GM19328 (cell line): ENCODE results near the gene LYL1.

Source experiments
- ATAC-seq: cut with Tn5 transposase; IDR thresholded peaks from one replicate; pipeline ENCODE4 v1.9.1; 2021; ENCODE audit warnings: mild to moderate bottlenecking, moderate library complexity; ENCODE audit not compliant: unreplicated experiment

The LYL1 gene

DNA sequence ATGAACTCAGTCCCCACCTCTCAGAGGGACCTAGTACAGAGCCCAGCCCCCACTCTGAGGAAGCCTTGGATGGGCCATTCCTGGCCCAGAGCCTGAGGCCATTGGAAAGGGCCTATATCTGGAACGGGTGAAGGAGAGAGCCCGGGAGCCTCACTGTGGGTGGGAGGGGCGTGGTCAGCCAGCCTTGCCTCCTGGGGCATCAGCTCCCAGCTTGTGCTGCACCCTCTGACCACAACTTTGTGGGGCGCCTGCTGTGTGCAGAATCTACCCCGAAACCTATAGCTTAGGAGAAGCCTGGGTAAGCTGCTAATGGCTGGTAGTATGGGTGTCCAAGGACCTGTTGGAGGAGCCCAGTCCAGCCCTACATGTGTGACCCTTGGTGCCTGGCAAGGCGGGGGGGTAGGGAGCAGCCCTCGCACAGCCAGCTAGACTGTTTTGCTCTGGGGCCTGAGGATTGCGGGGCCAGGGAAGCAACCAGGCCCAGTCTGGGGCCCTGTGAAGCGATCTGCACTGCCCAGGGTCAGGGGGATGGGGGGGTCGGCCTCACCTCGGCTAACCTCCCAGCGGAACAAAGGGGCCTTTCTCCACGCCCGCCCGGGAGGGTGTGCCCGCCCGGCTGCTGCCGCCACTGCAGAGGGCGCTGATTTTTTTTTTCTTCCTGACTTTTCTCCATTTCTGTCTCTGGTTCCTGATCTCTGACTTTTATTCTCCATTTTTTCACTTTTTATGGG, 42.3 kb downstream of the LYL1 start:
- no peak for ATAC-seq

DNA sequence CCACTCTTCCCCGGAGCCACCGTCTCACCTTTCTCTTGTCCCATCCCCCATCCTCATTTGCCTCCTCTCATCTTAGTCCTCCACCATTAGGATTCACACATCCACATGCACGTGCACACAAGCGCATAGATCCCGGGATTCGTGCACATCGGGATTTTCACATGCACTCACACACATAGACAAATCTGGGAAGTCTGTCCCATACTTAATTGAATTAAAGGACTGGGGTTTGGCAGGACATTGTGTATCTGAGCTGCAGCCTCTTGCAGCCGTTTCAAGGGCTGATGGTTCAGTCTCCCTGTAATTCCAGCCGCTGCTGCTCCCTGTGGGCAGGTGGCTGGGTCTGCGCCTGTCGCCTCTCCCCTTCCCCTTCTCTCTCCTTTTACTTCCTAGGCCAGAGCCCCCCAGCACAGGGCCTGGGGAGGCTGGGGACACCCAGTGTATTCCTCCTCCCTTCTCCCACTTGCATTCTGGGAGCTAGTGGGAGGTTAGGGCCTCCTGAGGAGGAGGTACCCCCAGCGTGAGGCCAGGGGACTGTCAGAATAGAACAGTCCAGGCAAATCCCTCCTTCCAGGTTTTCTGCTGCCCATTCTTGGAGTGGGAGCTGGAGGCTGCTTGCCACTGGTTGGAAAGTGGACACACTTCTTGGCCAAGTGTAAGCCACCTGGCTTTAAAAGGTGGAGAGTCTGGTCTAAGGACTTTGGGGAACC, 43.6 kb downstream of the LYL1 start:
- ATAC-seq, result no peak

DNA sequence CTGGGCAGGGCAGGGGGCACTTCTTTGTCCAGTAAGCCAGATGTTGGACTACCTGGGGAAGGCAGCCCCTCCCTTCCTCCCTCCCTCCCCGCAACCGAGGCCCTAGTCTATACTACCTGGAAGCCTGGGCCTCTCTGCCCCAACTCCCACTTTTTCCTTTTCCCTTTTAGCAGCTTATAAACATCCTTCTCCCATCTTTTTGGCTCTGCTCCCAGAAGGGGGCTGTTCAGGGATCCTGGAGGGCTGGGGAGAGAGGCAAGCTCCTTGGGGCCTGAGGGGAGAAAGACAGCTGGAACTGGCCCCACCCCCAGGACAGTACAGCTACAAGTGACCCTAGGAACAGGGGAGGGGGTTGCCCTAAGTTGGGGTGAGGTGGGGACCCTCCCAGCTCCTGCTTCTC, 44.9 kb downstream of the LYL1 start:
- ATAC-seq, result no peak

DNA sequence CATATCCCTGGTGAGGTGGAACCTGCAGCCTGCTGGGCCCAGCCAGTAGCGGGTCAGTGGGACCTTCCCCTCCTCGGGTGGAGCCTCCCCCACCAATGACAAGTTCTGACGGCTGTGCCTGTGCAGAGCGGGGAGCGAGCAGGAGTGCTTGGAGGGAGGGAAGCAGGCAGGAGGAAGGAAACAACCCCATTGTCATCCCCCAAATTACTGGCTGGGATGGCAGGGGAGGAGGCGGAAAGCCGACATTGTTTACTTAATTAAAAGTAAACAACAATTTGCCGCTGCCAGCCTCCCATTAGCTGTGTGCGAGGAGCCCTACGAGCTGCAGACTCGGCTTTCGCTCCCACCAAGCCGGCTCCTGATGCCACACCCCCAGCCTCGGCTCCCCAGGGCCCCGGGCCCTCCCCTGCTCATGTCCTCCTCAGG, 45.5 kb downstream of the LYL1 start:
- ATAC-seq, result no peak

DNA sequence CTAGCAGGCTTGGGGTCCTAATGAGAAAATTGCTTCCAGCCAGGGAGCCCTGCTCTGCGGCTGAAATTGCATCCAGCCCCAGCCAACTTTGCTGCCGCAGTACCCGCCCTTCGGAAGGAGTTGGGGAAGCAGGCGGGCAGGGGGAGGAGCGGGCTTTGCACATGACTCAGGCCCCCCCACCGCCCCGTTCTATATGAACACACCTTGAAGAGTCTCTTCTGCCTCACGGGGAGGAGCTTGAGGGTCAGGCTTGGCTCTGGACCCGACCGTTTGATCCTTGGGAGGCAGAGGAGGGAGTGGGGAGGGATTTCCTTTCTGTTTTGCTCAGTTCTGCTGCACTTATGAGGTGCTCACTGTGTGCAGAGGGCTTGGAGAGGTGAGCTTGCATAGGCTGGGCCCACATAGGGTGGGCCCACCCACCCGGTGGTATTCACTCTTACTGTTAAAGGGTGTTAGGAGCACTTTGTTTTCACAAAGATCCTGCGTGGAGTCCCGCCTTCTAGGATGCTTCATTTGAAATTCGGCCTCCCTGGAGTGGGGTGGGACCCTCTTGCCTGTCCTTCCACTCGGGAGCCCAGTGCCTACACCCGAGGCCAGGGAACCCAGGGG, 46.5 kb downstream of the LYL1 start:
- ATAC-seq, result no peak

- no peak for ATAC-seq
Measured at GRCh38 chr19:13055213-13056051, 47.2 kb downstream of the LYL1 start.

DNA sequence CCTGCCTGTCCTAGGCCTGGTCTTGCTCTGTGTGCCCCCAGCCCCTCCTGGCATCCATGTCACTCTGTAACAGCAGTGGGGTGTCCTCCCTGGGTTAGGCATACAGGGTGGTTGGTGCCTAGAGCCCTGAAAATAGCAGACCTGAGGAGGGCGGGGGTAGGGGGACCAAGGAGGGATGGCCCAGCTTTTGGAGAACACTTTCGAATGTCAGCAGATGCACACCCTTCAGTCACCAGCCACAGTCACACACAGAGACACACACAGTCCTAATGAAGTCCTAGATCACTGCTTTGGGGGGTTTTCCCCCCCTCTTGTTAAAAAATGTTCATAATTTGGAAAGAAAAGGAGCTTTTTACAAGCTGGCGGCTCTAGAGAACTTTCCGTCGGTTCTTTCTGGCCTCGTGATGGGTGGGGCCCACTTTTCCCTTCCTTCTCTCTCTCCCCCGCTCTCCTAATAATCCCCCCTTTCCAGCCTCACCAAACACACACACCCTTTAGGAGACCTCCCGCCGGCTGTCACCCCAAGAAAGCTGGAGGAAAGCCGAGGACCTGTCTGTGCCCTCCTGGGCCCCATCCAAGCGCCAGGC, 47.9 kb downstream of the LYL1 start:
- ATAC-seq, result no peak

DNA sequence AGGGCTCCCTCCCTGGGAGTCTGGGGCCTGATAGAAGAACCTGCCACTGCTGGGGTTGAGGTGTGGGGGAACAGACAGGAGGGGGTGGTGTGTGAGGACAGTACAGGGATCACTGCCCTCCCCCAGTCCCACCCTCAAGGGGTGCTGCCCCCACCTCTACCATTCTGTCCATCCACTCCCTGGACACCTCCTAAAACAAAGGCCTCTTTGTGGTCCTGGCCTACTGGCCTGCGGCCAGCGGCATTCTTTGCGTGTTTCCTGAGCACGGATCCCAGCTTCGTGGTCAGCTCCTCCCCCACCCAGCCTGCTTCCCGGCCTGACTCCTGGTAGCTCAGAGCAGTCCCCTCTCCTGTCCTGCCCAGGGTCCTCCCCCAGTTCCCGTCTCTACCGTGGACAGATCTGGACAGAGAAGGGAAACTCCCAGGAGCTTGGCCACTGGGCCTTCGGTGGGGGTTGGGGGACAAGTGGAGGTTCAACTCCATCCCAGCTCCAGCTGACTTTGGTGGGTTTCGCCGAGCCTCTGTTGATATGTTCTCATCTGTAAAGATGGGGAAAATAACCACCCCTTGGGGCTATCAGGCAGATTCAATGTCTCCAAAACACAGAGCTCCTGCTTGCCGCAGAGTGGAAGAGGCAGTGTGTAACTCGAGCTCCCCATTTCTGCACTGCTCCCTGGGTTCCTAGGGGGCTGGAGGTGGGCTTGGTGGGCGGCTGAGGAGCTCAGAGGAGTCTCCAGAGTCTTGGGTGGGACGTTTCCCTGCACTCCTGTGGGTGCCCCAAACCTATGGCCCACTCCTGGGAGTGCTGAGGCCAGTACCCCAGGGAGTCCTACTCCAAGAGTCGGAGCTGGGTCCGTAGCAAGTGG, 48.7 kb downstream of the LYL1 start:
- ATAC-seq, result no peak

DNA sequence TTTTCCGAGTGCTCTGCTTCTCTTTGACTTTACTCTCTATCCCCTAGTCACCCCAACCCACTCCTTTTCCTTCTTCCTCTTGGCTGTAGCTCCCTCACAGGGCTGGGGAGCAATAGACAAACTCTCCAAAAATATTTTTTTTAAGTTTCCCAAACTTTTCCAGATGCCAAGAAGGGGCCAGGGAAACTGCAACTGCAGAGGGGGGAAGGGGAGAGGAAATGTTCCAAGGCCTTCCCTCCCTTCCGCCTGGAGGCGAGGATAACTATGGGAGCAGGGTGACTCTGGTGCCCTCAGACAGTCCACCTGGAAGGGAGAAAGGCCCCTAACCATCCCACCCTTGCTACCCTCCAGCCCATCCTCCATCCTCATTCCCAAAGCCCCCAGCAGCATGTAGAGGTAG, 49.4 kb downstream of the LYL1 start:
- ATAC-seq, result no peak

DNA sequence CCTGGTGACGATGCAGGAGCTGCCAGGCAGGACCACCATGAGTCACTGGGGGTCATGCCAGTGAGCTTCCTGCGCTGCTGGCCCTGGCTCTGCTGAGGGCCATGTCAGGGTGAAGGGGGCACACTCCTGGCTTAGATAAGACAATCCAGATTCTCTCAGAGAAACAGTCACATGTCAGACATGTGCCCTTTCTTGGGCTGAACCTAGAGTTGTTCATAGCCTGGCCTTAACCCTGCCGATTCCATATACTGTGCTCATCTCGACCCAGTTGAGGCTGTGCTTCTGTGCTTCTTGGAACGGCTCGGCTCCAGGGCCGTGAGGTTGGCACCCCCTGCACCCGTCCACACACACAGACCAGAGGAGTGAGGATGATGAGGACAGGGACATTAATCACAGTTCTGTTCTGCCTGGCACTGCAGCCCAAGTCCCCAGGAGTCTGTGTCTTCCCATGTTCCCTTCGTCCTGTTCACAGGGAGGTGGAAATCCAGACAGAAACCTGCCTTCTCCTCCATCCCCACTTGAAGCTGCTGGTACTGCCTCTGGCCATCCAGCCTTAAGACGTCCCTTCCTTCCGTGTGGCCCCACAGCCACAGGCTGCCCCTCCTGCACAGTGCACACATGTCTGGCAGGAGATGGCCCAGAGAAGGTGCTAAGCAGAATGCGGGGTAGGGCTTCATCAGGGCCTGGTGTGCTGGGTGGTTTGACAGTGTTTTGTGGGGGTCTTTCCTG, 50.0 kb downstream of the LYL1 start:
- ATAC-seq, result no peak

GRCh38 chr19:13051557-13052165, 51.0 kb downstream of the LYL1 start:
- ATAC-seq, result no peak

- no peak for ATAC-seq
Measured at GRCh38 chr19:13050274-13050673, 52.4 kb downstream of the LYL1 start.
